Adrenal gland (tissue), 5 donors: ENCODE results near the gene ANKRD42.
A peak's percentile ranks its signal among the peaks of the same experiment; 100 is the strongest.

Experiments
- POLR2A ChIP-seq, 2 donors: fragments of 450-650 bp; IDR thresholded peaks; one replicate each; pipeline ENCODE4 v1.6.1; 2017; ENCODE audit warnings: antibody characterized with exemption in 2 of 2, mild to moderate bottlenecking in 2 of 2, moderate library complexity in 1 of 2
- TF ChIP-seq, protein P1 (sequence below), 6 experiments: fragments of 450-650 bp in 4 of 6; fragments of 200-600 bp in 2 of 6; sonication (generic) in 1 of 6; IDR thresholded peaks; 1 replicate in 5 of 6; 2 replicates in 1 of 6; pipeline versions ENCODE4 v1.5.1 to v1.8.0; 2016 to 2021; ENCODE audit warnings: antibody characterized with exemption in 6 of 6, mild to moderate bottlenecking in 2 of 6, moderate library complexity in 1 of 6
- donor health status: DM: no; HTN: no; CAD: no.

DNA sequence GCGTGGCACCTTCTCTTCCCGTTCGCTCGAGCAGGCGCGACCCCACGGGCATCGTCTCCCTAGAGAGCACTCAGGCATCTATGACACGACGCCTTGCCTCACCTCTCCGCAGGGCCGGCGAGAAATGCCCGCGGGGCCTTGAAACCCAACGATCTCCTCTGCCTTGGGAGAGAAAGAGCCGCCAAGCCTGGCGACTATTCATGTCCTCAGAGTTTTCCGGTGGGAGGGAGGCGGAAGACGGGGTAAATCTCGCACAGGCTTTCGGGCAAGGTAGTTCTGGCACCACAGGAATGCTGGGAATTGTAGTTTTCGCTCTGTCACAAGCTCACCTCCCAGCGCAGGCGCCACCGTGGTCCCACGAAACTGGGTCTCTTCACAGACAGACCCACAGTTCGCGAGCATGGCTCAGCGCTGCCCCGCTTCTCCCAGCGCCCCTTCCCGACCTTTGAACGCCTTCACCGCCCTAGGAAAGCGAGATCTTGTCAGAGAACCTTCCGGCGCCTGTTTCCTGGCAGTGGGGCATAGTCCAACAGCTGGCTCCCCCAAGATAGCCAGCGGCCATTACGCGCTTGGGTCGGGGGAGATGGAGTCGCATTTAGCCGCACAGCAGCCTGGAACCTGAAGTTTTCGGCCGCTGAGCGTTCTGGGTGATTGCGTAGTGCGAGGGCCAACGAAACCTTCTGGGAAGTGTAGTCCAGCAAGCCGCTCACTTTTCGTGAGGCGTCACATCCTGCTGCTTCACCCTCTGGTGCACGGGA, 92.4 kb downstream of the ANKRD42 start, which contains the start of gene CCDC90B:
- TF ChIP-seq, protein P1, sequence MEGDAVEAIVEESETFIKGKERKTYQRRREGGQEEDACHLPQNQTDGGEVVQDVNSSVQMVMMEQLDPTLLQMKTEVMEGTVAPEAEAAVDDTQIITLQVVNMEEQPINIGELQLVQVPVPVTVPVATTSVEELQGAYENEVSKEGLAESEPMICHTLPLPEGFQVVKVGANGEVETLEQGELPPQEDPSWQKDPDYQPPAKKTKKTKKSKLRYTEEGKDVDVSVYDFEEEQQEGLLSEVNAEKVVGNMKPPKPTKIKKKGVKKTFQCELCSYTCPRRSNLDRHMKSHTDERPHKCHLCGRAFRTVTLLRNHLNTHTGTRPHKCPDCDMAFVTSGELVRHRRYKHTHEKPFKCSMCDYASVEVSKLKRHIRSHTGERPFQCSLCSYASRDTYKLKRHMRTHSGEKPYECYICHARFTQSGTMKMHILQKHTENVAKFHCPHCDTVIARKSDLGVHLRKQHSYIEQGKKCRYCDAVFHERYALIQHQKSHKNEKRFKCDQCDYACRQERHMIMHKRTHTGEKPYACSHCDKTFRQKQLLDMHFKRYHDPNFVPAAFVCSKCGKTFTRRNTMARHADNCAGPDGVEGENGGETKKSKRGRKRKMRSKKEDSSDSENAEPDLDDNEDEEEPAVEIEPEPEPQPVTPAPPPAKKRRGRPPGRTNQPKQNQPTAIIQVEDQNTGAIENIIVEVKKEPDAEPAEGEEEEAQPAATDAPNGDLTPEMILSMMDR (IDR thresholded peaks at IDR 0.05): no peak
- TF ChIP-seq POLR2A (IDR thresholded peaks at IDR 0.05): peak; percentile 94 to 99
